Measurements from ENCODE around the gene LDHD.

LDHD gene

DNA sequence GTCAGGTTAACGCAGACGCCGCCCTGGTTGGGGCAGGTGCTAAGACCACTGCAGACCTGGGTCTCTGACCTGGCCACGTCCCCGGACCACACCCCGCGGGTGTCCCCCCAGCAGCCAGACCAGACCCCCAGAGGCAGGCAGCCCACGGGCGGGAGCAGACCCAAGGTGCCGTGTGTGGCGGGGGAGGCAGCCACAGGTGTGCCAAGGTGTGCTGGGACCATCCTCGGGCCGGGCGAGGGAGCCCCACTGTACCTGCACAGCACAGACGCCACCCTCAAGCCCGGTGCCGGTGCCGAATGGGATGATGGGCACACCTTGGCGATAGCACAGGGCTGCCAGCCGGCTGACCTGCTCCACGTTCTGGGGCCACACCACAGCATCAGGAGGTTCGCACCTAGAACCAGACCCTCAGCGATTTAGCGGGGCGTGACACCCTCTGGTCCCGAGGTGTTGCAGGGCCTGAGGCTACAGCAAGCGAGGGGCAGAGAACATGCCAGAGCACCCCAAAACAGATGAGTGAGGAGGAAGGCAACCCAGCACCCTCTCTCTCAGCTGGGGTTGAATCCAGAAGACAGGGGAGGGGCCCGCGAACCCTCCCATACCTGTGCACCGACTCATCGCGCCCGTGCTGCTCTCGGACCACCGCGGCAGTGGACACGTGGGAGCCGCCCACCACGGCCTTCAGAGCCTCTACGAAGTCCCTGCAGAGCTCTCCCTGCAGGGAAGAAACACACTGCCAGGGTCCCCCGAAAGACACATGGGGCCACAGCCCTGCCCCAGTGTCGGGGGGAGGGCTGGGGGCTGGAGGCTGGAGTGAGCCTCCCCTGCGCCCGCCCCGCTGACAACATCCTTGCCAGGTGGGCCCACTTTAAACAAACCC is 1.4 kb downstream of the LDHD start:
- DNase-seq (ENCODE audit: insufficient read length, low spot score): no peak
- no peak for FAIRE-seq

DNA sequence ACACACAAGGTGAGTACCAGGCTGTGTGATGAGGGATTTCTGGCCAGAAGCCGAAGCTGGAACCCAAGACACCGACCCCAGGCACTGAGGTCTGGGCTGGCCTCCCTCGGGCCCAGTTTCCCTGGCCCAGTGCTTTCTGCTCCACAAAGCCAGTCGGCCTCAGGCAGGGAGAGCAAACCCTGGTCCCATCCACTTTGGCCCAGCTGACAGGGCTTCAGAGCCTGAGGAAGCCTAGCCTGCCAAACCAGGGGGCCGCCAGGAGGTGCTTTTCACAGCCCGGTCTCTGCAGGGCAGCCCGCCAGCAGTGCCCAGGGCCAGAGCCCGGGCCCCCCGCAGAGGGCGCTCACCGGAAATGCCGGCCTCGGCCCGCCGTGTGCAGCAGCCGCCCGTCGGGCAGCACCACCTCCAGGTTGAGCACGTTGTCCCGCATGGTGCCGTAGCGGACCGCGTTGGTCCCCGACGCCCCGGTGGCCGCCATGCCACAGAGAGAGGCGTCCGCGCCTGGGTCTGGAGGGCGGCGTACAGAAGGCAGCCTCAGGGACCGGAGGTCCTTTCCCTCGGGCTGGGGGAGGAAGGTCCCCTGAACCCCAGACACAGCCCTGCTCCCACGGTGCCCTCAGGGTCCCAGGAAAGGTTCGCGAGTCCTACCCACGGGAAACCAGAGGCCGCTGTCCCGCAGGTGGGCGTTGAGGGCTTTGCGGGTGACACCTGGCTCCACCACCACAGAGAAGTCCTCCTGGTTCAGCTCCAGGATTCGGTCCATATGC is 2.2 kb downstream of the LDHD start:
- DNase-seq (ENCODE audit: insufficient read length, low spot score): no peak
- no peak for FAIRE-seq

DNA sequence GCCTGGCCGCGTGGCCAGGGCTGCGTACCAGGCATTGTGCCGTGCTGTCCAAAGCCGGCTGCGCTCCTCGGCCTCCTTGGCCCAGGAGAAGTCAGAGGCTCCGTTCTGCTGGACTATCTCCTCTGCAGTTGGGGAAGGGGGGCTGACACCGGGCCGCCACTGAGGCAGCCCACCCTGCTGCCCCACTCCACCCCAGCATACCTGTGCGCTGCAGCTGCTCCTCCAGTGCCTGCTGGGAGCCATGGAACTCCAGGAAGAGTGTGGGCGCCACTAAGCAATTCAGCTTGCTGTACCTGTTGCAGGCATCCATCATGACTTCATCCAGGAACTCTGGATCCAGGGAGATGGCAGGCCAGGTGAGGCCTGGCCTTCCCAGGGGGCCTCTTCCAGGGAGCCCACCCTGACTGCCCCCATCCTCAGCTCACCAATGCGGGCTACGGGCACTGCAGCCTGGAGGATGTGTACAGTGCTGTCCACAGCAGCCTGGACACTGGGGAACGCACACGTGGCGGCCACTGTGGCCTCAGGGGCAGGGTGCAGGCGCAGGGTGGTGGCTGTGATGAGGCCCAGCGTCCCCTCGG is 2.9 kb downstream of the LDHD start:
- DNase-seq (ENCODE audit: insufficient read length, low spot score): no peak
- FAIRE-seq: no peak

DNA sequence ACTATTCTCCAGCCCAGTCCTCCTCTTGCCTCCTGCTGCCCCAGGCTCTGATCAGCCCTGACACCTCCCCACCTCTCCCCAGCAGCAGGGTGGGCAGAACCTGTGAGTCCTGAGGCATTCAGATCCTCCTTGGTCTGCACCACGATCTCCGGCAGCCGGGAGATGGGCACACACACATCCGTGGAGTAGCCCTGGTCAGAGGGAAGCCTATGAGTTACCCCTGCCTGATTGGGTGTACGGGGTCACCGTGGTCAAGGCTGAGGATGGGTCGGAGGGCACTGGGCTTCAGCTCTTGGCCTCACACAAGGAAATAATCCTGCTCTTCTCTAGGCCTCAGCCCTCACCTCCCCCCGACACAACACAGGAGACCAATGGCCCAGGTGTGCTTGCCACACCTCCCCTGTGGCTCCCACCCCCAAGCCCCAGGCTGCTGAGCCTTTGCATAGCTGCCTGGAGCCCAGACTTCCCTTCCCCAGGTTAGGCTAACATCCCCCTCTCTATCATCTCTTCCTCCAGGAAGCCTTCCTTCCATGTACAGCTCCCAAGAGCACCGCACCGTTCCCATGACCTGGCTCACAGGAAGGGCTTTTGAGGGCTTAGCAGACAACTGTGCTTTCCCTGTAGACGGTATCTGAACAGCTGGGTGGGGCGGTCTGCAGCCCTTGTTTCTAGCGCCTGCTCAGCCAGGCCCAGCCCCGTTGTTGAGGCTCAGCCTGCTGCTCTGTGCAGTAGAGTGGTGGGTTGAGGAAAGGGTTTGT is 3.7 kb downstream of the LDHD start:
- FAIRE-seq (no peak), DNase-seq (ENCODE audit: insufficient read length, low spot score) (no peak)

DNA sequence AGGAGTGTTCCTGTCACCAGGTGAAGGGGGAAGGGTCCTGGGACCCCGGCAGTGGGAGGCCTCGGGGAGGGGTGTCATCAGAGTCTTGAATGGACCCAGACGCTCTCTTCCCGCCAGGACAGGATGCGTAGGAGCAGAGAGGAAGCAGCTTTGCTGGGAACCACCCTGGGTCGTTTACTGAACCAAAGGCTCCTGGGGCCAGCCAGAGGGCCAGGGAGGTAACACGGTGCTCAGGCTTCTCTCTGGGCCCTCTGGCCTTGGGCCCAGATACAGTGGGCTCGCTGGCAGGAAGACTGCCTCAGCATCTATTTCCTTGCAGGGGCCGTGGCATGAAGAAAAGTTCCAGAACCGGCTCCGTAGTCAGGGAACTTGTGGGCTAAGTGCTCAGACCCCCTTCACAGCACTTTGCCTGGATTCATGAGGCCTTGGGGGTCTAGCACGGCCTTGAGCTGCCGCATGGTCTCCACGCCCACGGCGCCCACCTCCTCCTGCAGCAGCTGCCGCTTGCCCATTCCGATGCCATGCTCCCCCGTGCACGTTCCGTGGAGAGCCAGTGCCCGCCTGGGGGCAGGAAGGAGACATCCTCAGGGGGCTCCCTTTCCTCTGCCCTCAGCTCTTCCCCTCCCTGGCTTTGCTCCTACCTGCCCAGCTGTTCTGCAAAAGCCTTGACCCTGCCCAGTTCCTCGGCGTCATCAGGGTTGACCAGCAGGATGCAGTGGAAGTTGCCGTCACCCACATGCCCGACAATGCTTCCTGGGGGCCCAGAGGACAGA is 4.4 kb downstream of the LDHD start:
- DNase-seq (ENCODE audit: insufficient read length, low spot score): no peak
- no peak for FAIRE-seq

DNA sequence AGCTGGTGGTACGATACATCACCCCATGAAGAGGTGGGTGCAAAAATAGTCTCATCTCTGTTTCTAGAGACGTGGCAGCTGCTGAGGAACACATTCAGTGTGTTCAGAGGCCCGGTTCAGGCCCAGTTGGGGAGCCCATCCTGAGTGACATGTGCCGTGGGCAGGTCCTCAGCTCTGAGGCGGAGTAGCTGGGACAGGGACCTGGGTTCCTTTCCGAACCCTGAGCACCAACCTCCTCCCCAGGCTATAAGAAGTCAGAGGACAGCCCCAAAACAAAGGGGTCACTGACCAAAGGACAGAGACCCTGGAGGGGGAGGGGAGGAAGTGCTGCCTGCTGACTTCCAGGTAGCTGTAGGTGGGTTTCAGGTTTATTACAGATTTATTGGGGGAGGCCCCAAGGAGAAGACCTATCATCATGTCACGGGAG is 5.1 kb downstream of the LDHD start:
- DNase-seq (ENCODE audit: insufficient read length, low spot score): no peak
- no peak for FAIRE-seq

DNA sequence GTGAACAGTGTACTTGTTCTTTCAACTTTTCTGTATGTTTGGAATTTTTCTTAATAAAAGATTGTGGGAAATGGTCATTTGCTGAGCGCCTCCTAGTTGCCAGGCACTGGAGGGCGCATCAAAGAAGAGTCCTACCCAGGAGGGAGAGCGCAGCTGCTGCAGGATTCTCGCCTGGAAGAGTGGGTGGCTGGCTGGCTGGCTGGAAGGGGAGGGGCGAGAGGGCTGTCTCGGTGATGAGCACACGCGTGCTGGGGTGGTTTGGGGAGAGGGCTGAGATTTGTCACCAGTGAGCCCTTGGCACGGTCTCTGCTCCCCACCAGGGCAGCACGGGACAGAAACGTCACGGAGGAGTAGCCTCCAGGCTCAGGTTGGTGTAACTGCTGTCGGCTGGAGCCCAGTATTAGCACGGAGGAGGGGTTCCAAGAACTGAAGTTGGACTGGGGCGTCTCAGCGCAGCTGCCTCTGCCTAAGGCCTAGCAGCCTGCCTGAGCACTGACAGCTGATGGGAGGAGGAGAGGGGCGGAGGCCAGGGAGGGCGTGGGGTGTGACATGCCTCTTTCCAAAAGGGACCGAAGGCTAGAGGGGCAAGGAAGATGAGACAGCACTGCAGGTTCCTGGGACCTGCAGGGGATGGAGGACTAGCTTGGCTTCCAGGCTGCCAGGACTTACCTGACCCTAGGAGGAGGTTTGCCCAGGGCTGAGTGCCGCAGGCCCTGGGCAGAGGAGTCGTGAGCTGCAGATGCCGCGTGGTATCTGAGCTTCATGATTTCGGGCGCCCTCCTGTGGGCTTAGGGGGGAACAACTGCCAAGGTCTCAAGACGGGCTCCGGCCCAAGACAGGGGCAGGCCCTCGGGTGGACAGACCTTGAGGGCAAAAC is 5.7 kb downstream of the LDHD start:
- peak; percentile 92 for FAIRE-seq
- DNase-seq (ENCODE audit: insufficient read length, low spot score): peak; percentile 91

DNA sequence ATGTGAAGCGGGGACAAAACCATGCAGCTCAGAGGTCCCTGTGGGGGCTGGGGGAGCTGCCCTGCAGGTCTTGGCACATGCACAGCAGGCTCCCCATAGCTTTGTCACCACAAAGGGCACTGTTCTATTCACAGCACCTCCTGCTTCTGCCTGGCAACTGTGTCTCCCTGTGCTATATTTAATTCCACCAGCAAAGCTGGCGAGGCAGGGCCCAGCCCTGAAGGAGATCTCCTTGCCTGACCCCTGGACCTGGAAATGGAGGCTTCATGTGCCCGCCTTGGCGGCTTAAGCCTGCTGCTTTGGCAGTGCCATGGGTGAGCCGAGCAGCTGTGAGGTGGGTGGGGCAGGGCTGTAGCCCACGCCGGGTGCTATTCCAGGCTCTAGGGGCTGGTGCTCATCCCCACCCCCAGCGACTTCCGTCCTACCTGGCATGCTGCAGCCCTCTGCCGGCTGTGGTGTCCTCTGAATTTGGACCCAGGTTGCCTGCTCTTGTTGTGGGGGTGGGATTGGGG is 6.8 kb downstream of the LDHD start:
- DNase-seq (ENCODE audit: insufficient read length, low spot score) (no peak), FAIRE-seq (peak; percentile 39)

DNA sequence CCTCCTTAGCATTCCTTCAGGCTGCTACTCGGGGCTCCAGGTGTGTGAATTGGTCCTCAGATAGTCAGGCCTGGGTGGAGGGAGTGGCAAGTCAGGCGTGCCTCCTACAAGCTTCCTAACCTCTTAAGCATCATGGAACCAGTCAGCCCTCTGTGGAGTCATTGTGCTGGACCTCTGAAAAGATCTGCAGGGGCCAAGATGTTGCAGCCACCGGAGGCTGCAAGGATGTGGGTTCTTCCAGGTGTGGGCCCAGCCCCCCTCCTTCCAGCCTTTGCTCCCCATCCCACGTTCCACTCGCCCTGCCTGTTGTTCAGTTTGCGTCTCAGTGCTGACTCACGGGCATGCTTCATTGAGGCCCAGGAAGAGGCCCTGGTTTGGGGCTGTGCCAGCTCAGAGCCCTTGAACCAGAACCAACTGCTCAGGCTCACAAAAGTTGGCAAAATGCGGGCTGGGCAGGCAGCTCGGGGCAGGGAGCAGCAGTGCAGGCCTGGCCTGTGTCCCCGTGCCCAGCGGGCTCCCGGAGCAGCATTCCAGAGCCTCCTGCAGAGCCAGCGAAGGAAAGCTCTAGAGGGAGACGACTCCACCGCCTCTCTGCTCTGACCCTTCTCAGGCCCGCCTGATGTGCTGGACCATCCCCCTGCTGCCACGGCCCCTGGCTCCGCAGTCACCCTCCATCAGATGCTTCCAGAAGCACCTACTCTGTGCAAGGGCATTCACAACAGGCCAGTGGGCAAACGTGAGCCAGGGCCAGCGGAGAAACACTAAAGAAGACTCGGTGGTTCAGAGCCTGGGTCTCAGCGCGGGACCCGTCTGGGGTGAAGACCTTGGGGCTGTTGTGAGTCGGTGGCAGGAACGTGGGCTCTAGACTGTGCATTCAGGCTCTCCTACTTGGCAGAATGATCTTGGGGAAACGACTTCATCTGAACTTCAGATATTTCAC is 7.5 kb downstream of the LDHD start:
- DNase-seq (ENCODE audit: insufficient read length, low spot score) (no peak), FAIRE-seq (peak; percentile 48)

DNA sequence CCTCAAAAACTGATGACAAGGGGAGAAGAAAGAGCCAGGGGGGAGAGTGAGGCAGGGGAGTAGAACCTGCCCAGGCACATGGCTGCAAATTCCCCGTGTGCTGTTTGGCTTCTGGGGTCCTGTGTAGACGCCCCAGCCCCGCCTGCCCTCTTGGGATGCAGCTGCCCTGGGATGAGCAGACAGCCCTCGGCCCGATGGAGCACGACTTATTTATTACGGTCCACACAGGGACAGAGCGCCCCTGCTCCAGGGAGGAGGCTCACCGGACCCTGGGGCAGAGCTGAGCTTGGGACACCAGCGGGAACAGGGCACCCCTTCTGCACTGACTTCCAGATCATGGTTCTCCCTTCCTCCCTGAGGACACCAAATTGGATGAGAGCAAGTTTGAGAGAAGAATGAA is 9.1 kb downstream of the LDHD start:
- FAIRE-seq: no peak
- no peak for DNase-seq (ENCODE audit: insufficient read length, low spot score)

DNA sequence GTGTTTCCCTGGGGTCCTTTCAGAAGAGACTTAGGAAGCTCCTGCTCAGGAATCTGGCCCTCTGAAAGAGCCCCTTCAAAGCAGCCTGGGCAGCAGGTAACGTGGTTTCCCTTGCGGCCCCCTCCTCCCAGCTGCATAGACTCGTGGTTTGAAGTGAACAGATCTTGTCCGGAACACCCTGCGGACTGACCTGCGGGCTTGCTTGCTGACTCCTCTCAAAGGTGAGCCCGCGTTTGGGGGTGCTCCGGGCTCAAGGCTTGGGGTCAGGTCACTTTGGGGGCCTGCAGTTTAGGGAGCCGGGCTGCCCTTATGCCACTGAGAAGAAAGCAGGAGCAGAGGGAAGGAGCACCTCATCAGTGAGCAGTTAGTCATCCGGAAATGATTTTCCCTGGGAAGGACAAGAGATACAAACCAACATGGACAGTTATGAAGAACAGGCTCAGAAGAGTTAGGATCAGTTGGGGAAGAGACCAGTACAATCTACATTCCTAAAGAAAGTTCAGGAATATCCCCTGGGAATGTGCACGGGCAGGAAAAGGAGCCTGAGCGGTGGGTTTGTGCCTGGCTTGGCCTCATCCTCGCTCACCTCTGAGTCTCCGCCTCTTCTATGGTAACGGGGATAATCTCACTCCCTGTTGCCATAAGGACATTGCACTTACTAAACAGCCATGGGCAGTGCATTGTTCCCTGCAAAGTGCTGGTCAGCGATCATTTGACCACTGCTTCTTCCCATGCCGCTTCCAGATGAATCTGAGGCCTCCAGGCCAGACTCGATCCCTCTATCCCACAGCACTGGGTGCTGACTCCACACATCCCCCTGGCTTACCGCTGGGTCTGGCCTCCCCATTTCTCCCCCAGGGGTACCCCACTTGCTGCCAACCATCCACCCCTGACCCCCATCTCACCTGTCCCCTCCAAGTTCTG is 10.0 kb downstream of the LDHD start:
- FAIRE-seq (no peak), DNase-seq (ENCODE audit: insufficient read length, low spot score) (no peak)

DNA sequence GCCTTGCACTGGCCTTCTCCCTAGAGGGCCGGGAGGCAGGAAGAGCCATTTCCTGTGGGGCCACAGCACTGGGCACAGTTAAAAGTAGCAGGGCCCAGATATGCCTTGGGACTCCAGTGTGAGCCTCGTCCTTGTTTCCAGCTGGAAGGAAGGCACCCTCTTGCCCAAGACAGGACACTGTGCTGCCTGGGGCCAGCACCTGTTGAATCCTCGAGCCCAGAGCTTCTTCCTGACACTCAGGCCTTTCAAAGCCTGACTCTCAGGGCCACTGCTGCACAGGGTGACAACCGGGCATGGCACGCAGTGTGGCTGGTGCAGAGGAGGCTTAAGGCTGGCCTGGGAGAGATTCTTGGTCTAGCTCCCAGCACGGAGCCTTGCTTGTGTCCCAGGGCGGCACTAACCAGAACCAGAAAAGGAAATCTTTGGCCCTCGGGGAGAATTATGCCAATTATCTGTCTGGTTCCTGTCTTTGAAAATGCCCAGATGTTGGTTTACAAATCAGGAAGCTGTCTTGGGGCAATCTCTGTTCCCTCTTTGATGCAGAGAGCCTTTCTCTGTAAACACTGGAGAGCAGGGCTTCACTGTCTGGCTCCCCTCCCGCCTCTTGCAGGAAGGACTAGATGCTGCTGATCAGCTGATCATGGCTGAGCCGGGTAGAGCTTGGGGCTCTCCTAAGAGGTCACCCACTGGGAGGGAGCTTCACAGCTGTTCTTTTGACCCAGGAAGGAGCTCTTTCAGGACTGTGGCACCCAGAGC is 11.1 kb downstream of the LDHD start:
- FAIRE-seq (no peak), DNase-seq (ENCODE audit: insufficient read length, low spot score) (no peak)

DNA sequence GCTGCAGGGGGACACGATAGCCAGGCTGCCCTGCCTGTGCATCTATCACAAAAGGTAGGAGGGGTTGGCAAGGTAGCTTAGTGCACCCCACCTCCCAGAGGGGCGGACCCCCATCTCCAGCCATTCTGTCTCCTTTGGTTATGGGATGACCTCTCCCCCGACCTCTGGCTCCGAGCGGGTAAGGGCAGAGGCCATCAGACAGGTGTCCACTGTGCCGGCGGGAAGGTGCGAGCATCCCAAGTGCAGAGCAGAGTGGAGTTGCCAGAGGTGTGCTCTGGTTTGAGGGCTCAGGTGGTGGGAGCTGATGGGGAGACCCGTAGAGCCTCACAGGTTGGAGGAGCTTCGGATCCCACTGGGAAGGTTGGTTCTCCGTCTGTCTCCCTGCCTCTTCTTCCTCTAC is 11.7 kb downstream of the LDHD start:
- FAIRE-seq (no peak), DNase-seq (ENCODE audit: insufficient read length, low spot score) (no peak)

DNA sequence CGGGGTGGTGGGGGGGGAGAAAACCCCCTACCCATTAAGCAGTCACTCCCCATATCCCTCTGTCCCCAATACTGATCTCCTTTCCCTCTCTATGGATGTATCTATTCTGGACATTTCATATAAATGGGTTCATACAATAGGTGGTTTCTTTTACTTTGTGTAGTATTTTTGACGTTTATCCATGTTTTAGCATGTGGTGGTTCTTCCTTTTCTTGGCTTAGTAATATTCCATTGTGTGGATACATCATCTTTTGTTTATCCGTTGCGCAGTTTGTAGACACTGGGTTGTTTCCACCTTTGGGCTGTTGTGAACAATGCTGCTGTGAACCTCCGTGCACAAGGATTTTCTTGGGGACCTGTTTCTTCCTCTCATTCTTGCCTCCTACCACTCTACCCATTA is 12.6 kb downstream of the LDHD start:
- FAIRE-seq (no peak), DNase-seq (ENCODE audit: insufficient read length, low spot score) (no peak)

DNA sequence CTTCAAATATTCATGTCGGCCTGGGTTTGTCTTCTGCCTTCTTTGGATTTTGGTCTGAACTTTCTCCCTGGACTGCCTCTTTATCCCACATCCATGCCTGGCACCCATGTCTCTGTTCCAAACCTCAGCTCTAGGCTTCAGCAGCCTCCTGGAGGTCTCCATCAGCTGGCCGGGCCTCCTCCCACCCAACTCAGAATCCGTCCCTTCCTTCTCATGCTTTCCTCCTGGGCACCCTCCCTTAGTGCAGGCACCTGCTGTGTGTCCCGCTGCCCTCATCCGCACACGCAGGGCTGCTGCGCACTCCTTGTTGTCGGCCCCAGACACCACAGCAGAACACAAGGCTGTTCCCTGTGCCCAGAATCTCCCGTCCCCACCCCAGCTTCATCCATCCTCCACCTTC is 14.0 kb downstream of the LDHD start:
- DNase-seq (ENCODE audit: insufficient read length, low spot score) (no peak), FAIRE-seq (no peak)

DNA sequence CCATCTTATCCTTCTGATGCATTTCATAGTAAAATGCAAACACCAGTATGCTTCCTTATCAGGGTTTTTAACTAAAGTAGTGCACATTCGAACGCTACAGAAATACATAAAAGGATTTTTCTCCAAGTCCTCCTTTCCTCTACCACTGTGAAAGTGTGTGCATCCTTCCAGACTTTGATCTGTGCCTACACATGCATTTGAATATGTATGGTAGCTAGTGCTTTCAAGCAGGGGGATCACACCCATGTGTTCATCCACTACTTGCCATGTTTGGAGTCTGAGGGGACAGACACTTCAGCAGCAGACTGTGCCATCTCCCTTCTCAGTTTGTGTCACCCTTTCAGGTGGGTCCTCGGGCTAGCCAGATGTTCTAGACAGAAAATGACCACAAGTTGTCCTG is 14.9 kb downstream of the LDHD start:
- DNase-seq (ENCODE audit: insufficient read length, low spot score): no peak
- FAIRE-seq: no peak
